ENCODE data around the gene EIF2B2.

The EIF2B2 gene

GRCh38 chr14:74962493-74962892 is 40.2 kb upstream of the EIF2B2 start:
- DNase-seq (ENCODE audit: low read depth in 1 of 2, low spot score in 1 of 2), result no peak
- in situ Hi-C loops (cut with HindIII; ENCODE audit: low pct_unique_long_range_greater_than_20kb, low sequenced_read_pairs), result no loop called here
- TF ChIP-seq JUND (IDR thresholded peaks at IDR 0.05; ENCODE audit: low read depth), result no peak

- no peak for DNase-seq (ENCODE audit: low read depth in 1 of 2, low spot score in 1 of 2)
- in situ Hi-C loops (cut with HindIII; ENCODE audit: low pct_unique_long_range_greater_than_20kb, low sequenced_read_pairs), result no loop called here
Measured at GRCh38 chr14:74963178-74963704, 39.5 kb upstream of the EIF2B2 start.

GRCh38 chr14:74963705-74964271 is 38.9 kb upstream of the EIF2B2 start:
- in situ Hi-C loops (cut with HindIII; ENCODE audit: low pct_unique_long_range_greater_than_20kb, low sequenced_read_pairs), result no loop called here
- TF ChIP-seq JUND (IDR thresholded peaks at IDR 0.05; ENCODE audit: low read depth), result no peak
- DNase-seq (ENCODE audit: low read depth in 1 of 2, low spot score in 1 of 2), result no peak

More at GRCh38 chr14:74963178-74963704, 39.5 kb upstream of the EIF2B2 start:
- TF ChIP-seq JUND (IDR thresholded peaks at IDR 0.05; ENCODE audit: low read depth), result no peak

GRCh38 chr14:74964787-74965485 is 37.8 kb upstream of the EIF2B2 start:
- TF ChIP-seq JUND (IDR thresholded peaks at IDR 0.05; ENCODE audit: low read depth), result no peak
- in situ Hi-C loops (cut with HindIII; ENCODE audit: low pct_unique_long_range_greater_than_20kb, low sequenced_read_pairs), result no loop called here
- DNase-seq (ENCODE audit: low read depth in 1 of 2, low spot score in 1 of 2), result no peak

GRCh38 chr14:74965486-74966153 is 37.1 kb upstream of the EIF2B2 start:
- no peak for TF ChIP-seq JUND (IDR thresholded peaks at IDR 0.05; ENCODE audit: low read depth)
- in situ Hi-C loops (cut with HindIII; ENCODE audit: low pct_unique_long_range_greater_than_20kb, low sequenced_read_pairs), result no loop called here
- DNase-seq (ENCODE audit: low read depth in 1 of 2, low spot score in 1 of 2), result no peak

GRCh38 chr14:74968811-74969210 is 33.9 kb upstream of the EIF2B2 start:
- TF ChIP-seq JUND (IDR thresholded peaks at IDR 0.05; ENCODE audit: low read depth), result no peak
- no peak for DNase-seq (ENCODE audit: low read depth in 1 of 2, low spot score in 1 of 2)
- in situ Hi-C loops (cut with HindIII; ENCODE audit: low pct_unique_long_range_greater_than_20kb, low sequenced_read_pairs), result no loop called here

- no peak for TF ChIP-seq JUND (IDR thresholded peaks at IDR 0.05; ENCODE audit: low read depth)
- in situ Hi-C loops (cut with HindIII; ENCODE audit: low pct_unique_long_range_greater_than_20kb, low sequenced_read_pairs), result no loop called here
- DNase-seq (ENCODE audit: low read depth in 1 of 2, low spot score in 1 of 2), result no peak
Measured at GRCh38 chr14:74973003-74973653, 29.6 kb upstream of the EIF2B2 start.

GRCh38 chr14:74973905-74974363 is 28.8 kb upstream of the EIF2B2 start:
- no peak for DNase-seq (ENCODE audit: low read depth in 1 of 2, low spot score in 1 of 2)
- in situ Hi-C loops (cut with HindIII; ENCODE audit: low pct_unique_long_range_greater_than_20kb, low sequenced_read_pairs), result no loop called here
- no peak for TF ChIP-seq JUND (IDR thresholded peaks at IDR 0.05; ENCODE audit: low read depth)

- TF ChIP-seq JUND (IDR thresholded peaks at IDR 0.05; ENCODE audit: low read depth), result no peak
- in situ Hi-C loops (cut with HindIII; ENCODE audit: low pct_unique_long_range_greater_than_20kb, low sequenced_read_pairs), result no loop called here
- no peak for DNase-seq (ENCODE audit: low read depth in 1 of 2, low spot score in 1 of 2)
Measured at GRCh38 chr14:74974364-74975058, 28.2 kb upstream of the EIF2B2 start.

GRCh38 chr14:74975059-74975810 is 27.5 kb upstream of the EIF2B2 start:
- TF ChIP-seq JUND (IDR thresholded peaks at IDR 0.05; ENCODE audit: low read depth), result no peak
- in situ Hi-C loops (cut with HindIII; ENCODE audit: low pct_unique_long_range_greater_than_20kb, low sequenced_read_pairs), result no loop called here
- DNase-seq (ENCODE audit: low read depth in 1 of 2, low spot score in 1 of 2), result no peak

GRCh38 chr14:74976264-74977113 is 26.2 kb upstream of the EIF2B2 start:
- in situ Hi-C loops (cut with HindIII; ENCODE audit: low pct_unique_long_range_greater_than_20kb, low sequenced_read_pairs), result no loop called here

More at GRCh38 chr14:74976264-74977113, 26.2 kb upstream of the EIF2B2 start:
- no peak for TF ChIP-seq JUND (IDR thresholded peaks at IDR 0.05; ENCODE audit: low read depth)
- DNase-seq (ENCODE audit: low read depth in 1 of 2, low spot score in 1 of 2), result no peak
